Epidermal melanocyte (primary cell): ENCODE data around the gene AP4M1.

Source experiments
- DNase-seq: peaks from one replicate; pipeline ENCODE4 v3.0.0; 2011; ENCODE audit warnings: low spot score; ENCODE audit not compliant: insufficient read length

AP4M1 gene

GRCh38 chr7:100101016-100101862, at the start of gene AP4M1, which contains the start of gene MCM7:
TSS of gene AP4M1 (plus strand) at chr7:100101643. CDS start at chr7:100101715, 72 bp downstream.
TSS of gene MCM7 (minus strand) at chr7:100101397. CDS start at chr7:100101294, 103 bp downstream.
- peak; percentile 96 for DNase-seq

- no peak for DNase-seq
These were observed 48.2 kb upstream of the AP4M1 start for GRCh38 chr7:100053215-100053614.

- no peak for DNase-seq
These were observed 44.4 kb upstream of the AP4M1 start for GRCh38 chr7:100057006-100057405.

- DNase-seq = no peak
These were observed 42.1 kb upstream of the AP4M1 start for GRCh38 chr7:100059251-100059739.

- DNase-seq = no peak
These were observed 39.8 kb upstream of the AP4M1 start for GRCh38 chr7:100061518-100062193.

- DNase-seq = no peak
These were observed 38.1 kb upstream of the AP4M1 start for GRCh38 chr7:100063376-100063775.

GRCh38 chr7:100064162-100064561, 37.3 kb upstream of the AP4M1 start:
- DNase-seq = no peak

GRCh38 chr7:100065452-100066186, 35.8 kb upstream of the AP4M1 start:
- no peak for DNase-seq

GRCh38 chr7:100066953-100067352, 34.5 kb upstream of the AP4M1 start:
- no peak for DNase-seq

GRCh38 chr7:100069991-100070390, 31.5 kb upstream of the AP4M1 start:
- no peak for DNase-seq

GRCh38 chr7:100071018-100071723, 30.3 kb upstream of the AP4M1 start:
- no peak for DNase-seq

GRCh38 chr7:100072462-100072861, 29.0 kb upstream of the AP4M1 start:
- no peak for DNase-seq

GRCh38 chr7:100074841-100075240, 26.6 kb upstream of the AP4M1 start:
- DNase-seq = no peak

GRCh38 chr7:100075418-100075817, 26.0 kb upstream of the AP4M1 start:
- no peak for DNase-seq

GRCh38 chr7:100077205-100077604, 24.2 kb upstream of the AP4M1 start:
- DNase-seq = no peak

GRCh38 chr7:100079024-100079560, 22.4 kb upstream of the AP4M1 start:
- peak; percentile 57 for DNase-seq

- DNase-seq = no peak
These were observed 20.4 kb upstream of the AP4M1 start for GRCh38 chr7:100080907-100081534.

GRCh38 chr7:100081535-100082102, 19.8 kb upstream of the AP4M1 start, which contains the start of gene ZNF3:
TSS of gene ZNF3 (minus strand) at chr7:100081723. CDS start at chr7:100077357, 4,366 bp downstream.
- peak; percentile 77 for DNase-seq

- DNase-seq = no peak
These were observed 18.5 kb upstream of the AP4M1 start for GRCh38 chr7:100082978-100083377.

- DNase-seq = no peak
These were observed 15.9 kb upstream of the AP4M1 start for GRCh38 chr7:100085515-100085914.
